HG03175 (cell line): ENCODE data around the gene GPR152.
"Not testable (repeated sequence)": the region's sequence is repeated elsewhere in the genome, so short reads cannot be mapped to it uniquely, and the experiment has no call there.

Experiments
- ATAC-seq: cut with Tn5 transposase; IDR thresholded peaks from one replicate; pipeline ENCODE4 v1.9.1; 2021; ENCODE audit warnings: mild to moderate bottlenecking, moderate library complexity; ENCODE audit not compliant: unreplicated experiment

GPR152 gene

DNA sequence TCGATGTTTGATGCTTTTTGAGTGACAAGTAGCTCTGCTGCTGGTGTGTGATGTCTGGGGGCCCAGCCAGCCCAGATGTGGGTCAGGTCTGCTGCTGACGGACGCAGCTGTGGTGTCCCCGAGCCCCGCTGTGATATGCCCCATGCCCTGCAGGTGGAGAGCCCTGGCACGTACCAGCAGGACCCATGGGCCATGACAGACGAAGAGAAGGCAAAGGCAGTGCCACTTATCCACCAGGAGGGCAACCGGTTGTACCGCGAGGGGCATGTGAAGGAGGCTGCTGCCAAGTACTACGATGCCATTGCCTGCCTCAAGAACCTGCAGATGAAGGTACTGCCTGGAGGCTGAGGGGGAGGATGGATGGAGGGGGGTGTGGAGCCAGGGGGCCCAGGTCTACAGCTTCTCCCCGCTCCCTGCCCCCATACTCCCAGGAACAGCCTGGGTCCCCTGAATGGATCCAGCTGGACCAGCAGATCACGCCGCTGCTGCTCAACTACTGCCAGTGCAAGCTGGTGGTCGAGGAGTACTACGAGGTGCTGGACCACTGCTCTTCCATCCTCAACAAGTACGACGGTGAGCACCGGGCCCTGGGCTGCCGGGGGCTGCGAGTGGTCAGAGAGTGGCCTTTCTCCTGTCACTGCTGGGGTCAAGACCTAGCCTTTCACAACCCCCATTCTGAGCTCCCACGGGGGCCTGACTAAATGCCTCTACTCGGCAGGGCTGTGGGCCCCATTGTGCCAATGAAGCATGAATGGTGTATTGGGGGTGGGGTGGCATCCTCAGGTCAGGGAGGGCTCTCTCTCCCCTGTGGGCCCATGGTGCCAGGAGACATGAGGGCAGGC, 37.6 kb upstream of the GPR152 start:
- no peak for ATAC-seq

GRCh38 chr11:67489203-67489884, 36.8 kb upstream of the GPR152 start:
- no peak for ATAC-seq

DNA sequence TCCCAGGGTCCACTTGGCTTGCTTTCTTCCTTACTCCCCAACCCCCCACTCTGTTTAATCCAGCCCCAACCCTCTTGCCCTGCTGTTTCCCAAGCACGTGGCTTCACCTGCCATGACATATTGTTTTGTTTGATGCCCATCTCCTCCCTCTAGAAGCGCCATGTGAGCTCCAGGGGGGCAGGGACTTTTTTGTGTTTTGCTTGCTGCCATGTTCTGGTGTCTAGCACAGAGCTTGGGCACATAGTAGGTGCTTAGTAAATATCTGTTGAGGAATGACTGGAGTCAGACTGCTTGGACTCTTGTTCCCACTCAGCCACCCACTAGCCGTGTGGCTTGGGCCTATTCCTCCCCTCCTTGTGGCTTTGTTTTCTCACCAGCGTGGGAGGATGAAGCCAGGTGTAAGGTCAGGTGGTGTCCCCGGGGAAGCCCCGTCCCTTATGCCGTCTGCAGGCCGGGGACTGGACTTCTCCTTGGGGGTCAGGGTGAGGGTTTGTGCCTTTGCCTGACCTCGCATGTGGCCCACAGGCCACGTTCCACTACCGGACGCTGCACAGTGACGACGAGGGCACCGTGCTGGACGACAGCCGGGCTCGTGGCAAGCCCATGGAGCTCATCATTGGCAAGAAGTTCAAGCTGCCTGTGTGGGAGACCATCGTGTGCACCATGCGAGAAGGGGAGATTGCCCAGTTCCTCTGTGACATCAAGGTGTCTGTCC, 34.1 kb upstream of the GPR152 start:
- ATAC-seq, result peak; percentile 27

DNA sequence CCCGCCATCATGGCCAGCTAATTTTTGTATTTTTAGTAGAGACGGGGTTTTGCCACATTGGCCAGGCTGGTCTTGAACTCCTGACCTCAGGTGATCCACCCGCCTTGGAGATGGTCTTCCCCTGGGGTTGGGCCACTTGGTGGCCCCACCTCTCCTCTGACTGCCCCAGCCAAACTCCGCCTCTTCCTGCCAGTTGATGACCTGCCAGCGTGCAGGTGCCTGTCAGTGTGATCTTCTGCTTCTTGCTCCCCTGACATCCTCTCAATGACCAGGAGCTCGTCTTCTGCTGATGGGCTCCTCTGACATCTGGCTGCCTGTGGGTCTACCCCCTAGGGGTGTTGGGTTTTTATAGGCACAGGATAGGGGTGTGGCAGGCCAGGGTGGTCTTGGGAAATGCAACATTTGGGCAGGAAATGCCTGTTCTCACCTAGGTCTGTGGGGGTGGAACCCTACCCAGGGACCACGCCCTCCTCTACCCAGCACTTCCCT, 33.4 kb upstream of the GPR152 start:
- ATAC-seq, result not testable (repeated sequence)

DNA sequence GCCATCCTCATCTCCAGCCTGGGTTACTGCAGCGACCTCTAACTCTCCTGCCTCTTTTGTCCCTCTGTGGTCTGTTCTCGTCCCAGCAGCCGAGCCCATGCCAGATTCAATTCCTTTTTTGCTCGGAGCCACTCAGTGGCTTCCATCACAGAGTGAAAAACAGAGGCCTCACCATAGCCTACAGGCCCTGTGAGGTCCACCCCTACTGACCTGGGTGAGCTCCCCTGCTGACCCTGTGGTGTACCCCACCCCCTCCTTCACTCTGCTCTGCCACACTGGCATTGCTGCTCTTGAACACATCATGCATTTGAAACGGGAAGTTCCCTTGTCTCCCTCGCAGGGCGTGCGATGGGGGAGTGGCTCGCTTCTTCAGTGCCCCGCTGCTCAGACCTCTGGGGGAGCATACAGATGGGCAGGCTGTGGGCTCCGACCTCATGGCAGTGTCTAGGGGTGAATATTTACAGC, 32.4 kb upstream of the GPR152 start:
- no peak for ATAC-seq

- ATAC-seq, result no peak
Observed at GRCh38 chr11:67483831-67484665, 31.5 kb upstream of the GPR152 start.

- ATAC-seq, result peak; percentile 68
Observed at GRCh38 chr11:67482827-67483798, 30.6 kb upstream of the GPR152 start, which contains the start of gene AIP. AIP (plus strand) TSS chr11:67483026; CDS start chr11:67483159, 133 bp downstream.

DNA sequence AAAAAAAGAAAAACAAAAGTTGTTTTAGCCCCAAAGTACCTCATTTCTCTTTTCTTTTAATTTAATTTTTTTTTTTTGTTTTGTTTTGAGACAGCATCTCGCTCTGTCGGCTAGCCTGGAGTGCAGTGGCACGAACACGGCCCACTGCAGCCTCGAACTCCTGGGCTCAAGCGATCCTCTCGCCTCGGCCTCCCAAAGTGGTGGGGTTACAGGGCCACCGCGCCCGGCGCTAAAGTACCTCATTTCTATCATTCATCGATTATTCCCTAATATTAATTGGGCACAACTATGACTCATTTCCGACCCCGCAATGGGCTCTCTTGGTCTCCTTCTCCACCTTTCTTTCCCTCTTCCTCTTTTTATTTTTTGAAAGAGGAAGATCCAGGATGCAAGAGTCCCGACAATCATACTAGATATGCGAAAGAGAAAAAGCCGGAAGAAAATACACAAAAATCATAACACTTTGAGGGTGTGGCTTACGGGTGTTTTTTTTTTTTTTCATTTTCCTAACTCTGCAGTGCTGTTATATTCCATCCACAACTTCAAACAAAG, 29.8 kb upstream of the GPR152 start:
- peak; percentile 1 for ATAC-seq

DNA sequence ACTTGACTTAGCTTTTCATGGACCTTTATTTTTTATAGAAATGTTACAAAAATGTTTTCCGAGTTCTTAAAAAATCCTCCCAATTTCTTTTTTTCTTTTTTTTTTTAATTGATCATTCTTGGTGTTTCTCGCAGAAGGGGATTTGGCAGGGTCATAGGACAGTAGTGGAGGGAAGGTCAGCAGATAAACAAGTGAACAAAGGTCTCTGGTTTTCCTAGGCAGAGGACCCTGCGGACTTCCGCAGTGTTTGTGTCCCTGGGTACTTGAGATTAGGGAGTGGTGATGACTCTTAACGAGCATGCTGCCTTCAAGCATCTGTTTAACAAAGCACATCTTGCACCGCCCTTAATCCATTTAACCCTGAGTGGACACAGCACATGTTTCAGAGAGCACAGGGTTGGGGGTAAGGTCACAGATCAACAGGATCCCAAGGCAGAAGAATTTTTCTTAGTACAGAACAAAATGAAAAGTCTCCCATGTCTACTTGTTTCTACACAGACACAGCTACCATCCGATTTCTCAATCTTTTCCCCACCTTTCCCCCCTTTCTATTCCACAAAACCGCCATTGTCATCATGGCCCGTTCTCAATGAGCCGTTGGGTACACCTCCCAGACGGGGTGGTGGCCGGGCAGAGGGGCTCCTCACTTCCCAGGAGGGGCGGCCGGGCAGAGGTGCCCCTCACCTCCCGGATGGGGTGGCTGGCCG, 25.0 kb upstream of the GPR152 start:
- ATAC-seq, result not testable (repeated sequence)

GRCh38 chr11:67476692-67477091, 24.2 kb upstream of the GPR152 start:
- ATAC-seq, result not testable (repeated sequence)

DNA sequence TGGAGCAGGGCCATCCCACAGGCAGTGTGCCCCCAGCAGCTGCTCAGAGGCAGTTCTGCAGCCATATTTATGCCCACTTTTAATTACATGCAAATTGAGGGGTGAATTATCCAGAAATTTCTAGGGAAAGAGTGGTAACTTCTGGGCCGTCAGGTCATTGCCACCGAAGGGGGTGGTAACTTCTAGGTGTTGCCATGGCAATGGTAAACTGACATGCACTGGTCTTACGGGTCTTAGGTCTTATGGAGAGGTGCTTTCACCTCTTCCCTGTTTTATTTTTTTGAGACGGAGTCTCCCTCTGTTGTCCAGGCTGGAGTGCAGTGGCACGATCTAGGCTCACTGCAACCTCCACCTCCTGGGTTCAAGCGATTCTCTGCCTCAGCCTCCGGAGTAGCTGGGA, 20.4 kb upstream of the GPR152 start:
- ATAC-seq, result no peak

- ATAC-seq, result no peak
Observed at GRCh38 chr11:67470337-67471002, 17.9 kb upstream of the GPR152 start.

GRCh38 chr11:67469508-67469811, 16.9 kb upstream of the GPR152 start:
- no peak for ATAC-seq

- peak; percentile 72 for ATAC-seq
Observed at GRCh38 chr11:67468759-67469507, 16.4 kb upstream of the GPR152 start, which contains the start of gene TMEM134. TMEM134 (minus strand) TSS chr11:67469251; CDS start chr11:67469192, 59 bp downstream.

GRCh38 chr11:67468456-67468758, 15.9 kb upstream of the GPR152 start:
- ATAC-seq, result no peak

DNA sequence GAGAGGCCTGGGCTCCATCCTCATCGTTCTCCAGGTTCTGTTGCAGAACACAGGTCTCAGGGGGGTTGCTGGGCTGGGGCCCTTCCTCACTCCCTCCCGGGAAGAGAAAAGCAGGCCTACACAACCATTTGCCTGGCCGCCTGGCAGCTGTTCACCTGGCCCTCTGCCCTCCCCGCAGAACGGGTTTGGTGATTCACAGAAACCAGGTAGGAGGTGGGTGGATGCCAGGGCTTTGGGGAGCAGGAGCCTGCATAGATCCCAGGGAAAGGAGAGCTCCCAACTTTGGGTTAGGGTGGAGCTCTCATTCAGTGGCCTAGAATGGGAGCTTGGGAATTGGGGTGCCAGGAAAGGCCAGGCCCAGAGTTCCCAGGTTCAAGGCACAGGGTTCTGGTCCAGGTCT, 15.5 kb upstream of the GPR152 start:
- no peak for ATAC-seq
